ENCODE data around the gene ZNF865. TPM values are rescaled to one million over a fixed set of nuclear protein-coding genes. Genes with fewer than 3 reads are reported as not detected.

Gene ZNF865
- total RNA-seq, 1 donor from 2014 or later = 8.1 TPM

DNA sequence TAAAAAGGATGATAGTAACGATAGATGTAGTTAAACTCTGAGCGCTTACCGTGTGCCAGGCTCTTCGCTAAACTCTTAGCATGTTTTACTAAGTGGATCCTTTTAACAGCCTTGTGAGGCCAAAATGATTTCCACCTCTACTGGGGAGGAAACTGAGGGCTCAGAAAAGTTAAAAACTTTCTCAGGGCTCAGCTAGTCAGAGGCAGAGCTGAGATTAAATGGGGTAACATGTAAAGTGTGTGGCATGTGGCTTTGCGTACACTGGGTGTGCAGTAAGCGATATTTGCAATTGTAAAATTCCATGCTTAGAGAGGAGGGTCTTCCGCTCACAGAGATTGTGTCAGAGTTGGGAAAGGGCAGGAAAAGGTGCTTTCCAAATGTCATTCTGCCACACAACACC lies 51.1 kb downstream of the ZNF865 start:
- ATAC-seq (no peak), DNase-seq (ENCODE audit: low spot score) (no peak)

DNA sequence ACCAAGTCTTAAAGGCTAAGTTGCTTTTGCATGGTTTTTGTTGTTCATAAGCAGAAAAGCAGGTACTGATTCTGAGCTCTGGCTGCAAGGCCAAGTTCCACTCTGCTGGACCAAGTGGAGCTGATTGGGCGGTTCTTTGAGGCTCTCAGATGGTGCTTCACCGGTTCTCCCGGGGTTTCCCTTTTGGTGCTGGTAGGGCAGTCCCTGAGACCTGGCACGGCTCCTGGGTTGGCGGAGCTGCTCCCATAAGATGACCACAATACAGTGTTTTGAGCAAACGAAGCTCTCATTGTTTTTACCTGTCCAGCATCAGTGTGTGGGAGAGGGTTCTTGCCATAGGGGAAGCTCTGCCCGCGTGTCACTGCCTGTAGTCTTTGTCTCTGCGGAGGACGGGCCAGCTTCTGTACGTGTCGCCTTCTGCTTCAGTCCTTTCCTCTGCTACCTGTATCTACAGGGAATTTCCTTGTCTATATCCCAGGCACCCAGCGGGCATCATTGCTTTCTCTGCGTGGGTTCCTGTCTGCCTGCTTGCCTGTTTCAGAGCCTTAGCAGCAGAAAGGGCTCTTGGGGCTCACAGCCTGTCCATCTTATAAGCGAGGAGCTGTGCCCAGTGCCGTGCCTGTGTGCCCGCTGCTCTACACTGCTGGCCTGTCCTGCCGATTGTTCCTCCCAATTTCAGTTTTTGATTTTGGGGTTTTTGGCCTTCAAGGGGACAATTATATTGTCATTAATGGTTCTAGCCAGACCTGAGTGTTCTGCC lies 51.7 kb downstream of the ZNF865 start:
- ATAC-seq (no peak), DNase-seq (ENCODE audit: low spot score) (no peak)

DNA sequence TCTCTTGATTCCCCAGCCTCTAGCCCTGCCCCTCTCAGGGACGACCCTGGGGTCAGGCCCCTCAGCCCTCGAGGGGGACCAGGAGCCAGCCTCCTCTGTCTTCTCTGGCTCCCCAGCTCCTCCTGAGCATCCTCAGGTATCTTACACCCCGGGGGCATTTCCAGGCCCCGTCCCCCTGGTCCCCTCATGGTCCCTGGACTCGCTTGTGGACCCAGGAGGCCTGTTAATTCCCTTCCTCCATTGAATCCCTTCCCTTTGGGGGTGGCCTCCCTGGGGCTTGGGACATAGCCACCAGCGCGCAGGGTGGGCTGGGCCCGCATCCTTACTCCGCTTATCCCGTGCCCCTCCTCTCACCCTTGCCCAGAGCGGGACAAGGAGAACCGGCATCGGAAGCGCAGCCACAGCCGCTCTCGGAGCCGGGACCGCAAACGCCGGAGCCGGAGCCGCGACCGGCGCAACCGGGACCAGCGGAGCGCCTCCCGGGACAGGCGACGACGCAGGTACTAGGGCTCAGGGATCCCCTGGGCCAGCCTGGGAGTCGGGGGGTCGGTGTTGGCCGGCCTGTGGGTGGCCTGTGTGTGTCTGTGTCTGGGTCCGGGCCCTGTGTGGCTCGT lies 53.5 kb downstream of the ZNF865 start:
- no peak for ATAC-seq
- no peak for DNase-seq (ENCODE audit: low spot score)

DNA sequence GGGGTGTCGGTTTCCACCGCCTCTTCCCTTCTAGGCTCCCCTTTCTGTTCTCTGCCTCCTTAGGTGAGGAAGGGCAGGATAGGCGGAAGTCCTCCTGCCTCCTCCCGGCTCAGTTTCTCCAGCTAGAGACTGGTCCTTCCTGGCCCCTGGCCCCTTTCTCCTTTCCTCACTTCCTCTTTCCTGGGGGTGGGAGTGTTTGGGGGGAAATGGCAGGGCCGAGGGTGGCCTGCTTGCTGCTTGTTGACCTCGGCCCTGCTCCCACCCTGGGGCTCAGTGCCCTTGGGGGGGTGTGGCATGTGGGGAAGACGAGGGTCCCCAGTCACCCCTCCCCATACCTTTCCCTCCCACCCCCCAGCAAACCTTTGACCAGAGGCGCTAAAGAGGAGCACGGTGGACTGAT lies 54.4 kb downstream of the ZNF865 start:
- ATAC-seq = no peak
- no peak for DNase-seq (ENCODE audit: low spot score)

GRCh38 chr19:55660404-55660803 lies 55.0 kb downstream of the ZNF865 start:
- ATAC-seq (no peak), DNase-seq (ENCODE audit: low spot score) (no peak)

DNA sequence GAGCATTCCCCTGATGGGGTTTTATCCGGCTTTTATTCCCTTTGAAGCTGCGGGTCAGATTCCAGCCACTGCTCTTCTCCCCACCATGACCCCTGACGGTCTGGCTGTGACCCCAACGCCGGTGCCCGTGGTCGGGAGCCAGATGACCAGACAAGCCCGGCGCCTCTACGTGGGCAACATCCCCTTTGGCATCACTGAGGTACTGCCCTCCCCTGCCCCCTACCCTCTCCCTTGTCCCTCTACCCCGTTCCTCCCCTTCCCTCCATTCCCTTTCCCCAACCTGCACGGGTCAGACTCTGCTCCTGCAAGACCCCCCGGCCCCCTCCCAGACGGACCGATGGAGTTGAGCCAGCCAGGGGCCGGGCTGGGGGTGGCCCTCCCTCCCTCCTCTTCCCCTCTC lies 55.5 kb downstream of the ZNF865 start:
- DNase-seq (ENCODE audit: low spot score) = no peak
- no peak for ATAC-seq

DNA sequence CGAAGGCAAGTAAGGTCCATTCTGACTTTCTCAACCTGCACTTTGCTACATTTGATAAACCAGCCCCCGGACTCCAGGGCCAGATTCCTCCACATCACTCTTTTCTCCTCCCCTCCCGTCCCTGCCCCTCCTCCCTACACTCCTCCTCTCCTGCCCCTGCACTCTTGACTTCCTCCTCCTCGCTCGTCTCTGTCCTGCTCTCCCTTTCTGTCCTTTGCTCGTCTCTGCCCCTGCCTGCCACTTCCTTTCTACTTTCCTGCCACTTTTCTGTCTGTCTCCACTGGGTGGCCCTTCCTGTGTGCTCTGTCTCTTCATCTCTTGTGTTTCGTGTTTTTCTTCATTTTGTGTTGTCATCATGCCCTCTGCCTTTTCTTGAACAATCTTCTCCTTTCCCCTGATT lies 56.4 kb downstream of the ZNF865 start:
- DNase-seq (ENCODE audit: low spot score) (no peak), ATAC-seq (no peak)

DNA sequence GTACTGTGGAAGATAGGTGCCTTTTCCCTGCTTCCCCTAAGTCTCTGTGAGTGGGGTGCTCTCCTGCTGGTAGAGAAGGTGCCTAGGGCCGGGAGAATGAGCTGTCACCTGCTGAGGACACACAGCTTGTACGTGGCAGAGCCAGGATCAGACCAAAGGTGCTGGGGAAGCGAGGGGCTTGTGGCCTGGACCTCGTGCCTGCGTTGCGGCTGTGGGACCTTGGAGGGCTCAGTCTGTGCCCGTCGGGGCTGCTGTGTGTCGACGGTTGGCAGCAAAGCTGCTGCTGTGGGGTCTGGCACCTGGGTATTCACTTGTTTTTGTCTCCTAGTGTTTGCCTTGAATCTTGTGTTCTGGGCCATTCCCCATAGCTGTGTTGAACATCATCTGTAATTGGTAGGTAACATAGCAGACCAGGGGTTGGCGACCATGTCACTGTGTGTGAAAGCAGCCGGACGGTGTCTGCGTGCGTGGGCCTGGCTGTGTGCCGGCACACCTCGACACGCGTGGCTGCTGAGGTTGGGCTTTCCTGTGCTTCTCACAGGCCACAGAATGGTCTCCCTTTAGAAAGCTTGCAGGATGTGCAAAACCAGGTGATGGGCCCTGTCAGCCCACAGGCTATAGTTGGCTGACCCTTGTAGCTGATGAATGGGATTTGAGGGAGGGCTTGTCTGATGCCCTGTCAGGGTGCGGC lies 58.5 kb downstream of the ZNF865 start:
- ATAC-seq = no peak
- DNase-seq (ENCODE audit: low spot score) = no peak

GRCh38 chr19:55666343-55667005 lies 61.0 kb downstream of the ZNF865 start:
- DNase-seq (ENCODE audit: low spot score) (no peak), ATAC-seq (no peak)

Other genes starting within 250 kb of the ZNF865 start
- gene GARIN5B, start 242.4 kb upstream of the ZNF865 start, total RNA-seq = not detected
- not detected for gene IL11, start 235.2 kb upstream of the ZNF865 start, total RNA-seq
- not detected for gene TMEM190, start 228.8 kb upstream of the ZNF865 start, total RNA-seq
- gene TMEM238, start 221.4 kb upstream of the ZNF865 start, total RNA-seq = 26.6 TPM
- gene RPL28, start 219.7 kb upstream of the ZNF865 start, total RNA-seq = 515 TPM
- gene UBE2S, start 197.9 kb upstream of the ZNF865 start, total RNA-seq = 5.6 TPM
- gene SHISA7, start 162.3 kb upstream of the ZNF865 start, total RNA-seq = not detected
- 105 TPM for gene ISOC2, start 144.0 kb upstream of the ZNF865 start, total RNA-seq
- gene C19orf85, start 140.9 kb upstream of the ZNF865 start, total RNA-seq = not detected
- gene ZNF628, start 129.0 kb upstream of the ZNF865 start, total RNA-seq = 5.3 TPM
- gene NAT14, start 120.5 kb upstream of the ZNF865 start, total RNA-seq = 4.6 TPM
- 0.81 TPM for gene SSC5D, start 117.2 kb upstream of the ZNF865 start, total RNA-seq
- not detected for gene SBK2, start 68.5 kb upstream of the ZNF865 start, total RNA-seq
- gene SBK3, start 60.1 kb upstream of the ZNF865 start, total RNA-seq = not detected
- gene ZNF579, start 24.8 kb upstream of the ZNF865 start, total RNA-seq = 4.5 TPM
- 6.7 TPM for gene FIZ1, start 6.1 kb upstream of the ZNF865 start, total RNA-seq
- 13.2 TPM for gene ZNF524, start 5.4 kb upstream of the ZNF865 start, total RNA-seq
- 5.3 TPM for gene ZNF784, start 18.9 kb downstream of the ZNF865 start, total RNA-seq
- 7.5 TPM for gene ZNF580, start 35.4 kb downstream of the ZNF865 start, total RNA-seq
- gene ZNF581, start 38.0 kb downstream of the ZNF865 start, total RNA-seq = 6.1 TPM
- gene CCDC106, start 42.6 kb downstream of the ZNF865 start, total RNA-seq = 13.5 TPM
- gene U2AF2, start 49.4 kb downstream of the ZNF865 start, total RNA-seq = 61.7 TPM
- 148 TPM for gene EPN1, start 69.6 kb downstream of the ZNF865 start, total RNA-seq
- not detected for gene NLRP9, start 132.8 kb downstream of the ZNF865 start, total RNA-seq
- gene RFPL4A, start 153.4 kb downstream of the ZNF865 start, total RNA-seq = 1.0 TPM
- not detected for gene RFPL4AL1, start 163.5 kb downstream of the ZNF865 start, total RNA-seq
- gene NLRP11, start 226.4 kb downstream of the ZNF865 start, total RNA-seq = 0.30 TPM
- not detected for gene NLRP4, start 230.9 kb downstream of the ZNF865 start, total RNA-seq